HepG2 (cell line): ENCODE results near the gene MCC. TPM values are rescaled to one million over a fixed set of nuclear protein-coding genes. Genes with fewer than 3 reads are reported as not detected.

Experiments
- ASH2L ChIP-seq: fragments of 300-600, 200-600 bp; sonication (generic); IDR thresholded peaks from 2 replicates; pipeline ENCODE4 v1.7.0; 2017; ENCODE audit warnings: low read depth, mild to moderate bottlenecking, moderate library complexity, mixed read lengths, low read length; ENCODE audit not compliant: insufficient read length
- FOXA1 ChIP-seq, 2 experiments: fragments of 450-650 bp in 1 of 2; sonication (generic) in 1 of 2; formaldehyde crosslinking in 1 of 2; IDR thresholded peaks; 2 replicates each; pipeline versions ENCODE4 v1.4.0 to v1.6.1; 2016 to 2020; ENCODE audit warnings: missing genetic modification reagents in 1 of 2
- KDM3A ChIP-seq: IDR thresholded peaks from 2 replicates; pipeline ENCODE4 v1.6.1; 2018; ENCODE audit warnings: low read depth, missing compliant biosample characterization
- RBAK ChIP-seq: sonication (generic); formaldehyde crosslinking; IDR thresholded peaks from 2 replicates; pipeline ENCODE4 v1.5.1; 2020; ENCODE audit warnings: mild to moderate bottlenecking, missing genetic modification reagents
- SALL1 ChIP-seq: sonication (generic); formaldehyde crosslinking; IDR thresholded peaks from 2 replicates; pipeline ENCODE4 v1.8.0; 2022; ENCODE audit warnings: mild to moderate bottlenecking, missing genetic modification reagents
- YEATS2 ChIP-seq: sonication (generic); formaldehyde crosslinking; IDR thresholded peaks from 2 replicates; pipeline ENCODE4 v1.4.0; 2020; ENCODE audit warnings: missing genetic modification reagents, borderline replicate concordance
- ZNF232 ChIP-seq: sonication (generic); formaldehyde crosslinking; IDR thresholded peaks from 2 replicates; pipeline ENCODE4 v1.4.0; 2020; ENCODE audit warnings: missing genetic modification reagents, borderline replicate concordance
- ZNF615 ChIP-seq: sonication (generic); formaldehyde crosslinking; IDR thresholded peaks from 2 replicates; pipeline ENCODE4 v1.5.0; 2020; ENCODE audit warnings: mild to moderate bottlenecking, missing genetic modification reagents, borderline replicate concordance
- ZNF672 ChIP-seq: sonication (generic); formaldehyde crosslinking; IDR thresholded peaks from 2 replicates; pipeline ENCODE4 v1.8.1; 2022; ENCODE audit warnings: missing genetic modification reagents
- polyA plus RNA-seq, 8 experiments: library from polyadenylated mRNA; depleted of rRNA in 3 of 8; stranded (reverse) in 7 of 8; unstranded in 1 of 8; fragments of >200 nt; fragmentation: Illumina TruSeq in 4 of 8; extraction: Trizol in 4 of 8; gene quantifications; 2 replicates each; pipeline versions ENCODE4 v1.2.1 to v1.2.3, GENCODE V29; 2011 to 2016; ENCODE audit warnings: low read depth in 4 of 8, missing spikeins in 1 of 8, mixed read lengths in 1 of 8; ENCODE audit not compliant: insufficient read depth in 1 of 8
- total RNA-seq, 5 experiments: library from RNA; depleted of rRNA; stranded (reverse); fragments of >200 nt; fragmentation: Illumina TruSeq; extraction: Trizol; gene quantifications; 2 replicates each; pipeline ENCODE4 v1.2.3, GENCODE V29; 2016; ENCODE audit warnings: low read depth in 1 of 5
- TF ChIP-seq, protein P1 (sequence below): sonication (generic); formaldehyde crosslinking; IDR thresholded peaks from 2 replicates; pipeline ENCODE4 v1.4.0; 2020; ENCODE audit warnings: mild to moderate bottlenecking, missing genetic modification reagents
- TF ChIP-seq, protein P2 (sequence below): IDR thresholded peaks from 2 replicates; pipeline ENCODE4 v1.6.1; 2016; ENCODE audit warnings: mild to moderate bottlenecking
- TF ChIP-seq, protein P3 (sequence below): sonication (generic); formaldehyde crosslinking; IDR thresholded peaks from 2 replicates; pipeline ENCODE4 v1.5.0; 2020; ENCODE audit warnings: mild to moderate bottlenecking, missing genetic modification reagents, borderline replicate concordance
- TF ChIP-seq, protein P4 (sequence below): sonication (generic); formaldehyde crosslinking; IDR thresholded peaks from 2 replicates; pipeline ENCODE4 v1.5.0; 2020; ENCODE audit warnings: missing genetic modification reagents
- TF ChIP-seq, protein P5 (sequence below): sonication (generic); formaldehyde crosslinking; IDR thresholded peaks from 2 replicates; pipeline ENCODE4 v1.9.0; 2021; ENCODE audit warnings: mild to moderate bottlenecking, missing genetic modification reagents

MCC gene
- total and polyA plus RNA-seq, 2 of the 13 experiments (the other 11 are each of a cell fraction or from before 2014, with no cell fraction given) = 0.55 to 2.4 TPM

DNA sequence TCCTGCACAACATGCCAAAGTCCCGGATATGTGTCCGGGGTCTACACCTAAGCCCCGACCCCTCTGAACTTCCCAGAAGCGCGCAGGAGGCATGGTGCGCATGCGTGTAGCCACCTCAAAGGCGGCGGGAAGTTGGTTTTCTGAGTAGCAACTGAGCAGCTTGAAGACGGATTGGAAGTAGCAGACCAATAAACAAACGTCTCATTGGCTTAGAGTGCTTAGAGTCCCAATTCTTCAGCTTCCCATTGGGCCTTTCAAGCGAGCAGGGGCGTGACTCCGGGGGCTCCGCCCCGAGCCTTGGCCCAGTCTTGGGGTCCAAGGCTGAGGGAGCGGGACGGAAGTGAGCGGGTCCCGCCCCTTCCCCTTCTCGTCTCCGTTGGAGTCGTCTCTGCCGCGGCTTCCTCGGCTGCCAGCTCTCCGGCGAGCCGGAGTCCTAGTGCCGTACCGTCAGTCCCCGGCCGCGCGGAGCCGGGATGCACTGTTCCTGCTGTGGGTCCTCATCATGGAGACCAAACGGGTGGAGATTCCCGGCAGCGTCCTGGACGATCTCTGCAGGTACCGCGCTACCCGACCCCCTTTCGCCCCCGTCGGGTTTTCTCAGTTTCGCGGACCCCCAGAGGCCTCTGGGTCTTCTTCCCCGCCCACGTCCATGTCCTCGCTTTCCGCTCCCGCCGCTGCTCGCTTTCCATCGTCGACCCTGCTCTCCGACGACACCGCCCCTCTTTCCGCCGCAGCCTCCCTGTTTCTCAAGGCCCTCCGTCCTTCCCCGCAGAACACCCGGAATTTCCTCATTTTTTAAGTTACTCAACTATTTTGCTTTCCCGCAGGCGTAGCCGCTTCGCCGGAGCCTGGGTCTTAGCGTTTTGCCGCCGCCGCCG is 511.6 kb downstream of the MCC start, which contains the start of gene DCP2 (continued):
- TF ChIP-seq ZNF672 (CRISPR knock-in tag) (0 out of 2 replicates have a peak, but pooled peaks have one; percentile 52), RBAK (no peak), ZNF615 (CRISPR knock-in tag) (no peak), SALL1 (peak; percentile 75), KDM3A (CRISPR knock-in tag) (peak; percentile 67; the same call in 1 of the 2 replicates), ASH2L (peak; percentile 75), YEATS2 (peak; percentile 87), ZNF232 (CRISPR knock-in tag) (0 out of 2 replicates have a peak, but pooled peaks have one; percentile 43), FOXA1 (IDR thresholded peaks at IDR 0.05) (no peak), FOXA1 (CRISPR knock-in tag; IDR thresholded peaks at IDR 0.05) (no peak)
- TF ChIP-seq, protein P1, sequence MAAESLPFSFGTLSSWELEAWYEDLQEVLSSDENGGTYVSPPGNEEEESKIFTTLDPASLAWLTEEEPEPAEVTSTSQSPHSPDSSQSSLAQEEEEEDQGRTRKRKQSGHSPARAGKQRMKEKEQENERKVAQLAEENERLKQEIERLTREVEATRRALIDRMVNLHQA (CRISPR knock-in tag) = no peak
- TF ChIP-seq, protein P2, sequence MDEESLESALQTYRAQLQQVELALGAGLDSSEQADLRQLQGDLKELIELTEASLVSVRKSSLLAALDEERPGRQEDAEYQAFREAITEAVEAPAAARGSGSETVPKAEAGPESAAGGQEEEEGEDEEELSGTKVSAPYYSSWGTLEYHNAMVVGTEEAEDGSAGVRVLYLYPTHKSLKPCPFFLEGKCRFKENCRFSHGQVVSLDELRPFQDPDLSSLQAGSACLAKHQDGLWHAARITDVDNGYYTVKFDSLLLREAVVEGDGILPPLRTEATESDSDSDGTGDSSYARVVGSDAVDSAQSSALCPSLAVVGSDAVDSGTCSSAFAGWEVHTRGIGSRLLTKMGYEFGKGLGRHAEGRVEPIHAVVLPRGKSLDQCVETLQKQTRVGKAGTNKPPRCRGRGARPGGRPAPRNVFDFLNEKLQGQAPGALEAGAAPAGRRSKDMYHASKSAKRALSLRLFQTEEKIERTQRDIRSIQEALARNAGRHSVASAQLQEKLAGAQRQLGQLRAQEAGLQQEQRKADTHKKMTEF (CRISPR knock-in tag) = peak; percentile 84
- TF ChIP-seq, protein P3, sequence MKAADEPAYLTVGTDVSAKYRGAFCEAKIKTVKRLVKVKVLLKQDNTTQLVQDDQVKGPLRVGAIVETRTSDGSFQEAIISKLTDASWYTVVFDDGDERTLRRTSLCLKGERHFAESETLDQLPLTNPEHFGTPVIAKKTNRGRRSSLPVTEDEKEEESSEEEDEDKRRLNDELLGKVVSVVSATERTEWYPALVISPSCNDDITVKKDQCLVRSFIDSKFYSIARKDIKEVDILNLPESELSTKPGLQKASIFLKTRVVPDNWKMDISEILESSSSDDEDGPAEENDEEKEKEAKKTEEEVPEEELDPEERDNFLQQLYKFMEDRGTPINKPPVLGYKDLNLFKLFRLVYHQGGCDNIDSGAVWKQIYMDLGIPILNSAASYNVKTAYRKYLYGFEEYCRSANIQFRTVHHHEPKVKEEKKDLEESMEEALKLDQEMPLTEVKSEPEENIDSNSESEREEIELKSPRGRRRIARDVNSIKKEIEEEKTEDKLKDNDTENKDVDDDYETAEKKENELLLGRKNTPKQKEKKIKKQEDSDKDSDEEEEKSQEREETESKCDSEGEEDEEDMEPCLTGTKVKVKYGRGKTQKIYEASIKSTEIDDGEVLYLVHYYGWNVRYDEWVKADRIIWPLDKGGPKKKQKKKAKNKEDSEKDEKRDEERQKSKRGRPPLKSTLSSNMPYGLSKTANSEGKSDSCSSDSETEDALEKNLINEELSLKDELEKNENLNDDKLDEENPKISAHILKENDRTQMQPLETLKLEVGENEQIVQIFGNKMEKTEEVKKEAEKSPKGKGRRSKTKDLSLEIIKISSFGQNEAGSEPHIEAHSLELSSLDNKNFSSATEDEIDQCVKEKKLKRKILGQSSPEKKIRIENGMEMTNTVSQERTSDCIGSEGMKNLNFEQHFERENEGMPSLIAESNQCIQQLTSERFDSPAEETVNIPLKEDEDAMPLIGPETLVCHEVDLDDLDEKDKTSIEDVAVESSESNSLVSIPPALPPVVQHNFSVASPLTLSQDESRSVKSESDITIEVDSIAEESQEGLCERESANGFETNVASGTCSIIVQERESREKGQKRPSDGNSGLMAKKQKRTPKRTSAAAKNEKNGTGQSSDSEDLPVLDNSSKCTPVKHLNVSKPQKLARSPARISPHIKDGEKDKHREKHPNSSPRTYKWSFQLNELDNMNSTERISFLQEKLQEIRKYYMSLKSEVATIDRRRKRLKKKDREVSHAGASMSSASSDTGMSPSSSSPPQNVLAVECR (CRISPR knock-in tag) = peak; percentile 88
- TF ChIP-seq, protein P4, sequence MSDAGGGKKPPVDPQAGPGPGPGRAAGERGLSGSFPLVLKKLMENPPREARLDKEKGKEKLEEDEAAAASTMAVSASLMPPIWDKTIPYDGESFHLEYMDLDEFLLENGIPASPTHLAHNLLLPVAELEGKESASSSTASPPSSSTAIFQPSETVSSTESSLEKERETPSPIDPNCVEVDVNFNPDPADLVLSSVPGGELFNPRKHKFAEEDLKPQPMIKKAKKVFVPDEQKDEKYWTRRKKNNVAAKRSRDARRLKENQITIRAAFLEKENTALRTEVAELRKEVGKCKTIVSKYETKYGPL (CRISPR knock-in tag) = 0 out of 2 replicates have a peak, but pooled peaks have one; percentile 11
- TF ChIP-seq, protein P5, sequence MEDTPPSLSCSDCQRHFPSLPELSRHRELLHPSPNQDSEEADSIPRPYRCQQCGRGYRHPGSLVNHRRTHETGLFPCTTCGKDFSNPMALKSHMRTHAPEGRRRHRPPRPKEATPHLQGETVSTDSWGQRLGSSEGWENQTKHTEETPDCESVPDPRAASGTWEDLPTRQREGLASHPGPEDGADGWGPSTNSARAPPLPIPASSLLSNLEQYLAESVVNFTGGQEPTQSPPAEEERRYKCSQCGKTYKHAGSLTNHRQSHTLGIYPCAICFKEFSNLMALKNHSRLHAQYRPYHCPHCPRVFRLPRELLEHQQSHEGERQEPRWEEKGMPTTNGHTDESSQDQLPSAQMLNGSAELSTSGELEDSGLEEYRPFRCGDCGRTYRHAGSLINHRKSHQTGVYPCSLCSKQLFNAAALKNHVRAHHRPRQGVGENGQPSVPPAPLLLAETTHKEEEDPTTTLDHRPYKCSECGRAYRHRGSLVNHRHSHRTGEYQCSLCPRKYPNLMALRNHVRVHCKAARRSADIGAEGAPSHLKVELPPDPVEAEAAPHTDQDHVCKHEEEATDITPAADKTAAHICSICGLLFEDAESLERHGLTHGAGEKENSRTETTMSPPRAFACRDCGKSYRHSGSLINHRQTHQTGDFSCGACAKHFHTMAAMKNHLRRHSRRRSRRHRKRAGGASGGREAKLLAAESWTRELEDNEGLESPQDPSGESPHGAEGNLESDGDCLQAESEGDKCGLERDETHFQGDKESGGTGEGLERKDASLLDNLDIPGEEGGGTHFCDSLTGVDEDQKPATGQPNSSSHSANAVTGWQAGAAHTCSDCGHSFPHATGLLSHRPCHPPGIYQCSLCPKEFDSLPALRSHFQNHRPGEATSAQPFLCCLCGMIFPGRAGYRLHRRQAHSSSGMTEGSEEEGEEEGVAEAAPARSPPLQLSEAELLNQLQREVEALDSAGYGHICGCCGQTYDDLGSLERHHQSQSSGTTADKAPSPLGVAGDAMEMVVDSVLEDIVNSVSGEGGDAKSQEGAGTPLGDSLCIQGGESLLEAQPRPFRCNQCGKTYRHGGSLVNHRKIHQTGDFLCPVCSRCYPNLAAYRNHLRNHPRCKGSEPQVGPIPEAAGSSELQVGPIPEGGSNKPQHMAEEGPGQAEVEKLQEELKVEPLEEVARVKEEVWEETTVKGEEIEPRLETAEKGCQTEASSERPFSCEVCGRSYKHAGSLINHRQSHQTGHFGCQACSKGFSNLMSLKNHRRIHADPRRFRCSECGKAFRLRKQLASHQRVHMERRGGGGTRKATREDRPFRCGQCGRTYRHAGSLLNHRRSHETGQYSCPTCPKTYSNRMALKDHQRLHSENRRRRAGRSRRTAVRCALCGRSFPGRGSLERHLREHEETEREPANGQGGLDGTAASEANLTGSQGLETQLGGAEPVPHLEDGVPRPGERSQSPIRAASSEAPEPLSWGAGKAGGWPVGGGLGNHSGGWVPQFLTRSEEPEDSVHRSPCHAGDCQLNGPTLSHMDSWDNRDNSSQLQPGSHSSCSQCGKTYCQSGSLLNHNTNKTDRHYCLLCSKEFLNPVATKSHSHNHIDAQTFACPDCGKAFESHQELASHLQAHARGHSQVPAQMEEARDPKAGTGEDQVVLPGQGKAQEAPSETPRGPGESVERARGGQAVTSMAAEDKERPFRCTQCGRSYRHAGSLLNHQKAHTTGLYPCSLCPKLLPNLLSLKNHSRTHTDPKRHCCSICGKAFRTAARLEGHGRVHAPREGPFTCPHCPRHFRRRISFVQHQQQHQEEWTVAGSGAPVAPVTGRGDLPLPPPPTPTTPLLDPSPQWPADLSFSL (CRISPR knock-in tag) = no peak
